Muscle of leg (tissue), 11 donors: Measurements from ENCODE around the gene FBXL20. TPM values are rescaled to one million over a fixed set of nuclear protein-coding genes. Genes with fewer than 3 reads are reported as not detected.

Source experiments
- DNase-seq: peaks from one replicate; pipeline ENCODE4 v3.0.0; 2013
- H3K27ac ChIP-seq: one replicate; pipeline ENCODE4 v1.5.1; 2013; ENCODE audit warnings: mild to moderate bottlenecking, low read length, control low read depth
- H3K27me3 ChIP-seq: one replicate; pipeline ENCODE4 v1.6.1; 2013; ENCODE audit warnings: low read length; ENCODE audit not compliant: control insufficient read depth, insufficient read depth
- H3K36me3 ChIP-seq: one replicate; pipeline ENCODE4 v1.6.1; 2013; ENCODE audit warnings: low read length; ENCODE audit not compliant: control insufficient read depth, insufficient read depth
- H3K4me1 ChIP-seq: one replicate; pipeline ENCODE4 v1.6.1; 2013; ENCODE audit warnings: low read length; ENCODE audit not compliant: control insufficient read depth, insufficient read depth
- H3K4me3 ChIP-seq: one replicate; pipeline ENCODE4 v1.5.1; 2013; ENCODE audit warnings: low read length, control low read depth
- H3K9me3 ChIP-seq: replicated peaks from 2 replicates; pipeline ENCODE4 v1.6.1; 2013; ENCODE audit warnings: low read depth, low read length; ENCODE audit not compliant: control insufficient read depth
- WGBS: methylation state at CpG from one replicate; pipeline ENCODE4 v1.1.5; 2013; ENCODE audit warnings: missing lambda C conversion rate; ENCODE audit not compliant: insufficient coverage; 5-methylcytosine and 5-hydroxymethylcytosine counted together
- polyA plus RNA-seq, 8 donors: library from polyadenylated mRNA; unstranded; fragments of 120-200 nt; gene quantifications; one replicate each; pipeline versions ENCODE4 v1.2.1 to v1.2.3, GENCODE V29; 2013; ENCODE audit warnings: inconsistent platforms in 1 of 8, low replicate concordance in 1 of 8; ENCODE audit not compliant: insufficient read length in 8 of 8, insufficient read depth in 1 of 8
- total RNA-seq: library from RNA; stranded (reverse); fragments of 120-200 nt; gene quantifications from one replicate; pipeline ENCODE4 v1.2.4, GENCODE V29; 2013

Gene FBXL20
- total and polyA plus RNA-seq, 9 donors = 5.0 to 8.1 (median 5.9) TPM

- H3K9me3 ChIP-seq = no peaks in the 10 kb centered on the region
- WGBS = 40% methylated on average over 2 of the region's 10 CpGs
Measured at GRCh38 chr17:39231091-39231561, 170.3 kb downstream of the FBXL20 start.

GRCh38 chr17:39230361-39230760, 171.1 kb downstream of the FBXL20 start:
- Histone ChIP-seq H3K36me3 (no peaks in the 10 kb centered on the region), H3K4me3 (no peak overlapping the region), H3K9me3 (no peaks in the 10 kb centered on the region), H3K4me1 (peaks cover 24% of the 10 kb centered on the region), H3K27me3 (peaks cover 39% of the 10 kb centered on the region), H3K27ac (no peak overlapping the region)
- no peak for DNase-seq
- WGBS = no CpG with 5 or more reads among the region's 1 CpG

More at GRCh38 chr17:39231091-39231561, 170.3 kb downstream of the FBXL20 start:
- no peak for DNase-seq
- Histone ChIP-seq H3K4me1 (peaks cover 26% of the 10 kb centered on the region), H3K36me3 (no peaks in the 10 kb centered on the region), H3K4me3 (no peak overlapping the region), H3K27me3 (peaks cover 32% of the 10 kb centered on the region), H3K27ac (no peak overlapping the region)

GRCh38 chr17:39229274-39229913, 172.0 kb downstream of the FBXL20 start:
- WGBS = 48% methylated on average over 10 of the region's 11 CpGs
- peaks cover 30% of the 10 kb centered on the region for H3K4me1 ChIP-seq
- no peaks in the 10 kb centered on the region for H3K36me3 ChIP-seq
- peaks cover 48% of the 10 kb centered on the region for H3K27me3 ChIP-seq
- DNase-seq = no peak
- H3K4me3 ChIP-seq = no peak overlapping the region
- H3K9me3 ChIP-seq = no peaks in the 10 kb centered on the region
- H3K27ac ChIP-seq = no peak overlapping the region

- Histone ChIP-seq H3K4me3 (no peak overlapping the region), H3K4me1 (peaks cover 33% of the 10 kb centered on the region), H3K27me3 (peaks cover 65% of the 10 kb centered on the region), H3K9me3 (no peaks in the 10 kb centered on the region), H3K36me3 (no peaks in the 10 kb centered on the region), H3K27ac (no peak overlapping the region)
- no peak for DNase-seq
- no CpG with 5 or more reads among the region's 2 CpGs for WGBS
Measured at GRCh38 chr17:39227364-39227919, 174.0 kb downstream of the FBXL20 start.

- H3K4me3 ChIP-seq = peak overlapping the region; percentile 37
- no peaks in the 10 kb centered on the region for H3K36me3 ChIP-seq
- H3K27me3 ChIP-seq = peaks cover 68% of the 10 kb centered on the region
- peaks cover 20% of the 10 kb centered on the region for H3K4me1 ChIP-seq
- no peaks in the 10 kb centered on the region for H3K9me3 ChIP-seq
- DNase-seq = peak; percentile 88
- no peak overlapping the region for H3K27ac ChIP-seq
- under 1% methylated on average over 17 of the region's 24 CpGs for WGBS
Measured at GRCh38 chr17:39225959-39226683, 175.3 kb downstream of the FBXL20 start.

- H3K4me3 ChIP-seq = peak within 1 kb of the TSS; percentile 37
- H3K9me3 ChIP-seq = no peaks in the 10 kb centered on the region
- DNase-seq = no peak
- WGBS = 1% methylated on average over 40 of the region's 71 CpGs
- H3K27ac ChIP-seq = no peak within 1 kb of the TSS
- peaks cover 67% of the 10 kb centered on the region for H3K27me3 ChIP-seq
- no peaks in the 10 kb centered on the region for H3K36me3 ChIP-seq
- H3K4me1 ChIP-seq = peaks cover 18% of the 10 kb centered on the region
Measured at GRCh38 chr17:39225308-39225958, 176.0 kb downstream of the FBXL20 start, which contains the start of gene STAC2. Gene STAC2, minus strand, starts transcription at chr17:39225945. Its CDS starts 443 bp downstream, at chr17:39225502.

GRCh38 chr17:39224778-39225307, 176.6 kb downstream of the FBXL20 start:
- Histone ChIP-seq H3K27me3 (peaks cover 67% of the 10 kb centered on the region), H3K27ac (no peak overlapping the region), H3K4me3 (no peak overlapping the region), H3K36me3 (no peaks in the 10 kb centered on the region), H3K9me3 (no peaks in the 10 kb centered on the region), H3K4me1 (peaks cover 21% of the 10 kb centered on the region)
- under 1% methylated on average over 65 of the region's 68 CpGs for WGBS
- DNase-seq = no peak

- Histone ChIP-seq H3K27ac (no peak overlapping the region), H3K4me3 (no peak overlapping the region), H3K9me3 (no peaks in the 10 kb centered on the region), H3K36me3 (no peaks in the 10 kb centered on the region), H3K27me3 (peaks cover 63% of the 10 kb centered on the region), H3K4me1 (peaks cover 28% of the 10 kb centered on the region)
- 18% methylated on average over 17 of the region's 33 CpGs for WGBS
- no peak for DNase-seq
Measured at GRCh38 chr17:39223907-39224777, 177.3 kb downstream of the FBXL20 start.
